GM20431 (cell line): ENCODE results near the gene RASL10B.
"Not testable (repeated sequence)": the region's sequence is repeated elsewhere in the genome, so short reads cannot be mapped to it uniquely, and the experiment has no call there.

Experiments
- in situ Hi-C: fragments of 300-500 bp; cut with MseI, MboI; formaldehyde crosslinking; loops from one replicate; pipeline ENCODE4 v1.15.0; 2020; ENCODE audit warnings: low sequenced_read_pairs; ENCODE audit not compliant: unreplicated experiment

RASL10B gene, protein sequence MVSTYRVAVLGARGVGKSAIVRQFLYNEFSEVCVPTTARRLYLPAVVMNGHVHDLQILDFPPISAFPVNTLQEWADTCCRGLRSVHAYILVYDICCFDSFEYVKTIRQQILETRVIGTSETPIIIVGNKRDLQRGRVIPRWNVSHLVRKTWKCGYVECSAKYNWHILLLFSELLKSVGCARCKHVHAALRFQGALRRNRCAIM

GRCh38 chr17:35731239-35731916 lies at the start of gene RASL10B:
Gene RASL10B (plus strand): TSS chr17:35731639. CDS start chr17:35735185, 3,546 bp downstream.
- in situ Hi-C loops, result loop anchor here (25.0 kb wide), 2 partner anchors 419 to 569 kb away; no protein-coding TSS in a partner anchor

- in situ Hi-C loops, result no loop called here
Measured at GRCh38 chr17:35683591-35683990, 47.8 kb upstream of the RASL10B start.

DNA sequence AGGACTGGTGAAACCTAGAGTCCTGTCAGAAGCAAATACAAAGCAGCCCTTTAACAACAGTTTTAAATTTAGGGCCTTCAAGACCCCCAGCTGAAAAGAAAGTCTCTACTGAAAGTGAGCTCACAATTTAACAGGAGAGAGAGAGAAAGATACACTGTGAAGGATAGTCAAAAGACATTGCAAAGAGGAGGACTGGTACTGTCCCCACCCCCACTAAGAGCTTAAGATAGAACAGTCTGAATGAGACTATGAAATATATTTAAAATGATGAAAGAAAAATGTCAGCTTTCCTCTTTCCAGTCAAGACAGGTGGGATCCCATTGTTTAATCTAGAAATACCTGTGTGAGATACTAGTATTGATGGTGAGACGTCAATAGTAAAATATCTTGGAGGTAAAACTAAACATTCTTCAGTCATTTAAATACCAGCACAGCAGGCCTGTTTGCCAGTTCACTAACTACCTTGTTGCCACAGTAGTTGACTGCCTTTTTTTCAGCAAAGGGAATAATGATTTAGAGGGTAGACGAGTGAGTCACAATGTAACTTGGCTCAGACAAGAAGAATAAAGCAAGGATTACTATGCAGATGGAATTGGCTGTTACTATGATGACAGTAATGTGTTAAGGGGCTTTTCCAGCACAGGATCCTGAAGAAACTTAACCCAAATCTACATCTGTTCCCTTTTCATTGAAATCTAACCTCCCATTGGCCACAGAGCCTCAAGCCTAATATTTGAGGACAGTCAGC lies 47.2 kb upstream of the RASL10B start:
- in situ Hi-C loops, result no loop called here

- in situ Hi-C loops, result no loop called here
Measured at GRCh38 chr17:35692512-35693210, 38.8 kb upstream of the RASL10B start.

DNA sequence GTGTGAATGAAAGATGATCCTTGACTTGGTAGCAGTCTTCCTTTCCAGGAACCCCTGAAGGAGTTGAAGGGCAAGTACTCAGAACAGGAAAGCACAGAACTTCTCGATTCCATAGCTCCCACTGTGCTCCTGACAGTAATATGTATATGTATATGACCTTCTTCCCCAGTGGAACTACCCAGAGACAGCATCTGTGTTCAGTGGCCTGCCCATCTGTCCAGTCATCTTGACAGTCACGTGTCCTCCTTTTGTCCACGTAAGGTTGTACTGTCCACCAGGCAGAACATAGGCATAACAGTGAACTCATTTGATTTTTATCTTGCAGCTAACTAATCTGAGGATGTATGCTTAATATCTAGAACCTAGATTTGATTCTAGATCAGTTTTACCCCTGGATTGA lies 37.8 kb upstream of the RASL10B start:
- in situ Hi-C loops, result no loop called here

DNA sequence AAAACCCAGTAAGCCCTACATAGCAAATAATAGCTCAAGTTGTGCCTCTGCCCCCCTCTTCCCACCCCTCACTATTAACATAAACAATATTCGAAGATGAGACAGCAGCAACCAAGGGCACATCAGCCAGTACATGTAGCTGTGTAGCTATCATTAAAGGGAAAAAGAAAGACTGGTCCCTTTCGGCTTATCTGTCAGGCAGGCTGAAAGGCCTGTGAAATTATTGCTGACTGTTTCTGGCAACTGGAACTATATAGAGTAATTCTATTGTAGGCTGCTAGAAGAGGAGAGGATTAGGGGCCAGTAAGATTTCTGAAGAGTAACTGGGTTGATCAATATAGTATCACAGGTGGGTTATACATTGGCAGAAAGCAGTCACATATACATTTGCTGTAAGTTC lies 36.5 kb upstream of the RASL10B start:
- in situ Hi-C loops, result no loop called here

DNA sequence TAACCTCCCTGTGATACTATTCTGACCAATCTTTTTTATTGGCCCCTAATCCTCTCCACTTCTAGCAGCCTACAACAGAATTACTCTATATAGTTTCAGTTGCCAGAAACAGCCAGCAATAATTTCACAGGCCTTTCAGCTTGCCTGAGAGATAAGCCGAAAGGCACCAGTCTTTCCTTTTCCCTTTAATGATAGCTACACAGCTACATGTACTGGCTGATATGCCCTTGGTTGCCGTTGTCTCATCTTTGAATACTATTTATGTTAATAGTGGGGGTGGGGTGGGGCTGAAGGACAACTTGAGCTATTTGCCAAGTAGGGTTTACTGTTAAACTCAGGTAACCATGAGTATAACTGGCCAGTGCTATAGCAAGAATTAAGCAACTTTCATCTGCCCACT lies 35.8 kb upstream of the RASL10B start:
- in situ Hi-C loops, result no loop called here

- in situ Hi-C loops, result no loop called here
Measured at GRCh38 chr17:35698800-35699199, 32.6 kb upstream of the RASL10B start.

DNA sequence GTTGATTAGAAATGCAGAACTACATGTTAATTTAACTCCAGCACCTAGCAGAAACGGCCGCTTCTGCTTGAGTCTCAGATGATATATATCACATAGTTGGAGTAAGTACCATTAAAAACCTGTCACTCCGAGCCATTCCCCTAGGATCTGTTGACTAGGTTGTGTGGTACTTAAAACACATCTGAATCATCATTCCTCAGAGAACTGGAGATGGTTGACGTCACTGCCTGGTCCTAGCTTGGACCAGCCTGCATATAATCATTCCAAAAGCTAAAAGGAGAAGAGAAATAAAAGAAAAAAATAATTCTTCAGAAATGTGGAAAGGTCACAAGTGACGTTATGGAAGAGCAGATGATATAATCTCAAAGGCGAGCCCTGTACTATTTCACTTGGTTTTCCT lies 31.3 kb upstream of the RASL10B start:
- in situ Hi-C loops, result no loop called here

GRCh38 chr17:35701491-35701890 lies 29.9 kb upstream of the RASL10B start:
- in situ Hi-C loops, result no loop called here

GRCh38 chr17:35703308-35703707 lies 28.1 kb upstream of the RASL10B start:
- in situ Hi-C loops, result not testable (repeated sequence)

DNA sequence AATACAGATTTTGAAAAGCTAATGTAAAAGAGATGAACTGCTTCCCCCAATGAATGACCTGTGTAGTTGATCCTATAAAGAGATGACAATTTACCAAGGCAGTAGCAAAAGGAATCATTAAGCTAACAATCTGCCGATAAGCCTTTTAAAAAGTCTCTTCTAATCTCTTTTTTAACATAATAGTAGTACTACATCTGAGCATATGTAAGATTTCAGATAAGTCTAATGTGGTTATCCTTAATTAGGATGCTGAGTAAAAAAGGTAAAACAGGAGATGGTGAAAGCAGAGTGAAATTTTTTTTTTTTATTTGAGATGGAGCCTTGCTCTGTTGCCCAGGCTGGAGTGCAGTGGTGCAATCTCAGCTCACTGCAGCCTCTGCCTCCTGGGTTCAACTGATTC lies 26.2 kb upstream of the RASL10B start:
- in situ Hi-C loops, result no loop called here

GRCh38 chr17:35705705-35706104 lies 25.7 kb upstream of the RASL10B start:
- in situ Hi-C loops, result no loop called here

DNA sequence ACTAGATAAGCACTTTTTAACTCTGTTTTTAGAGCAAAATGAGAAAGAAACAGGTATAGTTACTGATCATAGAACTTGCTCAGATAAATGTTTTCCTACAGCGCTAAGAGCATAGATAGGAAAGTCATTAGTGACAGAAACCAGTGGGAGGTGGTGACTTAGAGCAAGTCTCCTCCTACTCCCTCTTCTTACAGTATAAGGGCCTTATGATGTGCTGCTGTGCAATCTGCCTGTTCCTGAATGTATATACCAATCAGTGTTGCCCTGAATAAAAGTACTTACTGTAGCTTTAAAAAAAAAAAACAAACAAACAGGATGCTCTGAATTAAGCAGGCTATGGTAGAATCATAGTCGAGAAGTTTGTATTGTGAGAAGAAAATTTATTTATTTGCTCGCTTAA lies 23.3 kb upstream of the RASL10B start:
- in situ Hi-C loops, result no loop called here

DNA sequence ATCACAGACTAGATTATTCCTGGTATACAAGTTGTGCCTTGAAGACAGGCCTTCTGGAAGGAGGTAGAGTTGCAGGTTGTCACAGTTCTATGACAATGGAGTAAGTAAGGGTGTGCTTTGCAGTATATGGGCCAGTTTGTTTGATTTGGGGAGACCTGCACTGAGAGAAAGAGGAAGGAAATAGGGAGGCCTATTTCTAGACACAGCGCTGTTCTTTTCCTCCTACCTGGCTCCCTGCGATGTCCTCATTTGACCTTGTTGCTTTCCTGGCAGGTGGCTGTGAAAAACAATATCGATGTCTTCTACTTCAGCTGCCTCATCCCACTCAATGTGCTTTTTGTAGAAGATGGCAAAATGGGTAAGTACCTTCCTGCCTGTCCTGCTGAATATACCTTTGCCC lies 22.5 kb upstream of the RASL10B start:
- in situ Hi-C loops, result no loop called here

DNA sequence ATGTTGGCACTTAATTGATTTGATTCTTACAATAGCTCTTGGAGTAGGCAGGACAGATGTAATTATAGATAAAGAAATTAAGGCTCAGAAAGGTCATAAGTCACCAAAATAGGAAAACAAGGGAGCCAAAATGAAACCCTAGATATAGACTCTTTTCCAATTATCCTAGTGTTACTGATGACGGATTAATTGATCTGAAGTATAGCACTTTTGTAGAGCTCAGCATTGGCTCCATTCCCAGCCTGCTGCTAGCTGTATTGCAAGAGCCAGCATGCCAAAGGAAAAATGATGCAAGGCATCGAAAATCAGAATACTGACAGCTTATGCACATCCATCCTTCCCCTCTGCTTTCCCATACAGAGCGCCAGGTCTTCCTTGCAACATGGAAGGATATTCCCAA lies 21.6 kb upstream of the RASL10B start:
- in situ Hi-C loops, result no loop called here

DNA sequence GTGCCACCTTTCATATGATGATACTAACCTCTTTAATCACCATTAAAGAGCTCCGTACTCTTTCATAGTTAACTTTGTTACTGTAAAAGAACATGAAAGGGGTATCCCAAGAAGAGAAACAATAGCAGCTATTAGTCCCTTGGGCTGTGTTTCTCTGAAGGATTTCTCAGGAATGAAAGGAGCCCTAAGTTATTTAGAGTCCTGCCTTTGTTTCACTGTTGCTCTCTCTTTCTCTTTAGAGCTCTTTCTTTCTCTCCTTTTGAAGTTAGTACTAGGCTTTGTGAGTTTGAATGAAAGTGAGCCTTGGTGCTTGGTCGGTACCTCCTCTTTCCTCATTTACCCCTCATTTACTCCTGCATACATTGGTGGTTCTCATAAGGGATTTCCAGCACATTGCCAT lies 20.5 kb upstream of the RASL10B start:
- in situ Hi-C loops, result no loop called here

DNA sequence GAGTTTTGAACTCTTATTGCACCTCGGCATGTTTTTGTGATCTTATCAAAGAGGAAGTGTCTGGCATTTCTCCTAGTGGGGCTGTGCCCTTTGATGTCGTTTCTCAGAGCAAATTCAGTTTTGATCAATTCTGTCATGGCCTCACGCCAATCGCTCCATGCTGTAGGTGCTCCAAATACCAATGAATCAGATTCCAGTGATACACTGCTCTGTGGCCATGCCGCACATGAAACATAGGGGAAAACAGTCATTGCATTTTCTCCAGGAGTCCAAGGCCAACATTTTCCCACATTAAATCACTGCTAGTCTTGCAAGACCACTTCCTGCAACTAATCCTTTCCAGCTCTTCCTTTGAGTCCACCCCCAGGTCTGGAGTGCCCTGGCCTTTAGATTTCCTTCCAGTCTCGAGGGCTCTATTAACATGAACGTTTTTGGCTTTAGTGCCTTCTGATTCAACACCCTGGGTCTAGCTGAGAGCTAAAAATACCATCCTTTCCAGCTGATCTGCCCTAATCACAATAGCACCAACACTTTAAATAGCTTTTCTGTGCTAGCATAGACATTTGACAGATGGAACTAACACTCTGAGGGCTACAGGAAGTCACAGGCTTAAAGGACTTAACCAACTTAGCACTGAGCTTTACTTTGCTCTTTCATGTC lies 18.2 kb upstream of the RASL10B start:
- in situ Hi-C loops, result no loop called here

- in situ Hi-C loops, result no loop called here
Measured at GRCh38 chr17:35714988-35715387, 16.5 kb upstream of the RASL10B start.

- in situ Hi-C loops, result no loop called here
Measured at GRCh38 chr17:35715416-35715815, 16.0 kb upstream of the RASL10B start.
